A673 (cell line): ENCODE data around the gene HYOU1. TPM values are rescaled to one million over a fixed set of nuclear protein-coding genes. Genes with fewer than 3 reads are reported as not detected.

Experiments used
- BruUV-seq: library from RNA; stranded (reverse); fragments of 400-500 nt; replicated peaks from 2 replicates; lab custom pipeline; 2021; lab: Mats Ljungman, UMichigan
- CTCF ChIA-PET: fragments of 300-600 bp; sonication (Branson Sonifier 250); formaldehyde crosslinking; loops from one replicate; lab custom pipeline; 2022; ENCODE audit warnings: antibody characterized with exemption; lab: Charles Lee
- POLR2A ChIA-PET: fragments of 300-600 bp; sonication (Branson Sonifier 250); formaldehyde crosslinking; loops from one replicate; lab custom pipeline; 2022; ENCODE audit warnings: antibody characterized with exemption; ENCODE audit not compliant: low non-redundant PET; lab: Charles Lee
- DNase-seq: peaks from one replicate; pipeline ENCODE4 v3.0.0-alpha.2; 2015; ENCODE audit warnings: low spot score
- H3K27ac ChIP-seq: fragments of 200-600 bp; sonication (generic); 2 replicates; pipeline ENCODE4 v1.5.1; 2016; ENCODE audit warnings: mixed run types, low read depth, mild to moderate bottlenecking, mixed read lengths, antibody characterized with exemption, low read length; ENCODE audit not compliant: poor library complexity, severe bottlenecking
- H3K27me3 ChIP-seq: fragments of 200-600 bp; sonication (generic); replicated peaks from 2 replicates; pipeline ENCODE4 v1.6.1; 2017; ENCODE audit warnings: mixed run types, low read depth, mild to moderate bottlenecking, mixed read lengths, antibody characterized with exemption, low read length; ENCODE audit not compliant: insufficient read depth, poor library complexity
- H3K36me3 ChIP-seq: fragments of 200-600 bp; sonication (generic); 2 replicates; pipeline ENCODE4 v1.6.1; 2016; ENCODE audit warnings: mixed run types, mild to moderate bottlenecking, mixed read lengths, antibody characterized with exemption, low read length; ENCODE audit not compliant: insufficient read depth, poor library complexity, severe bottlenecking
- H3K4me1 ChIP-seq: fragments of 200-600 bp; sonication (generic); 2 replicates; pipeline ENCODE4 v1.6.1; 2017; ENCODE audit warnings: mixed run types, mild to moderate bottlenecking, mixed read lengths, antibody characterized with exemption, low read length; ENCODE audit not compliant: insufficient read depth, poor library complexity, severe bottlenecking
- H3K4me3 ChIP-seq: fragments of 200-600 bp; sonication (generic); 2 replicates; pipeline ENCODE4 v1.5.1; 2016; ENCODE audit warnings: low read depth, mixed run types, mild to moderate bottlenecking, mixed read lengths, low read length; ENCODE audit not compliant: poor library complexity, severe bottlenecking
- H3K9me3 ChIP-seq: fragments of 200-600 bp; sonication (generic); 2 replicates; pipeline ENCODE4 v1.6.1; 2016; ENCODE audit warnings: mixed run types, low read depth, mild to moderate bottlenecking, mixed read lengths, antibody characterized with exemption, low read length; ENCODE audit not compliant: poor library complexity, severe bottlenecking
- CTCF ChIP-seq: fragments of 300-800, 200-600 bp; sonication (generic); conservative IDR thresholded peaks from 2 replicates; pipeline ENCODE4 v1.5.1; 2017; ENCODE audit warnings: low read depth, mild to moderate bottlenecking, antibody characterized with exemption, low read length, moderate library complexity, mixed read lengths
- EZH2 ChIP-seq: fragments of 200-600 bp; sonication (generic); IDR thresholded peaks from 2 replicates; pipeline ENCODE4 v1.6.1; 2017; ENCODE audit warnings: borderline replicate concordance, low read depth, mild to moderate bottlenecking, mixed read lengths, antibody characterized with exemption, low read length; ENCODE audit not compliant: poor library complexity, severe bottlenecking
- intact Hi-C: fragments of 100-400 bp; cut with micrococcal nuclease; formaldehyde crosslinking; loops from one replicate; pipeline ENCODE4 v1.10.0; 2022; ENCODE audit not compliant: unreplicated experiment
- total RNA-seq: library from RNA; stranded (reverse); gene quantifications from 2 replicates; pipeline ENCODE4 v1.2.3, GENCODE V29; 2021

Gene HYOU1
- total RNA-seq, 1 experiment from 2014 or later = 315 TPM

- CTCF ChIA-PET = no interaction called here
- POLR2A ChIA-PET = interaction anchor here (0.6 kb wide), 1 partner anchor 11 kb away, joined by 14 read pairs; no protein-coding TSS in a partner anchor
- no TSS peak for BruUV-seq
Observed at GRCh38 chr11:119048644-119049043, 8.4 kb downstream of the HYOU1 start.

DNA sequence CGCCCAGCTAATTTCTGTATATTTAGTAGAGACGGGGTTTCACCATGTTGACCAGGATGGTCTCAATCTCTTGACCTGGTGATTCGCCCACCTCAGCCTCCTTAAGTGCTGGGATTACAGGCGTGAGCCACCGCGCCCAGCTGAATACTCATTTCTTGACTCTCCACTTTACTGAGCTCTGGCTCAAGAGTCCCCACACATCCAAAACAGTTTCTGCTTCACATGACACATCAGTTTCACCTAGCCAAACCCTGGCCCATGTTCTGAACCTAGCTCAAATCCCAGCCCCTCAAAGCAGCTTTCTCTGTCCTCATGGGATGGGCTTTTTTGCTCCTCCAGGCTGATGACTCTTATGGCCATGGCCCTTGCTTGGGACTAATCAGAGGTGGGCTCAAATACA, 9.8 kb downstream of the HYOU1 start:
- no peaks in the 10 kb centered on the region for H3K9me3 ChIP-seq
- TF ChIP-seq CTCF = no peak
- no peak for TF ChIP-seq EZH2
- no TSS peak for BruUV-seq
- no peak overlapping the region for H3K4me3 ChIP-seq
- POLR2A ChIA-PET = no interaction called here
- H3K27me3 ChIP-seq = no peaks in the 10 kb centered on the region
- DNase-seq = no peak
- CTCF ChIA-PET = interaction anchor here (0.7 kb wide), 1 partner anchor 428 kb away, joined by 3 read pairs; no protein-coding TSS in a partner anchor
- no peaks in the 10 kb centered on the region for H3K4me1 ChIP-seq
- intact Hi-C loops = no loop called here
- no peak overlapping the region for H3K27ac ChIP-seq
- H3K36me3 ChIP-seq = peaks cover 75% of the 10 kb centered on the region

More at GRCh38 chr11:119048644-119049043, 8.4 kb downstream of the HYOU1 start:
- Histone ChIP-seq H3K4me1 (no peaks in the 10 kb centered on the region), H3K27ac (no peak overlapping the region), H3K9me3 (no peaks in the 10 kb centered on the region), H3K36me3 (peaks cover 89% of the 10 kb centered on the region), H3K27me3 (no peaks in the 10 kb centered on the region), H3K4me3 (no peak overlapping the region)
- intact Hi-C loops = no loop called here
- TF ChIP-seq CTCF (no peak), EZH2 (no peak)
- no peak for DNase-seq

- BruUV-seq = no TSS peak
- Histone ChIP-seq H3K36me3 (peaks cover 68% of the 10 kb centered on the region), H3K27ac (no peak overlapping the region), H3K27me3 (no peaks in the 10 kb centered on the region), H3K4me1 (no peaks in the 10 kb centered on the region), H3K4me3 (no peak overlapping the region), H3K9me3 (no peaks in the 10 kb centered on the region)
- TF ChIP-seq EZH2 (no peak), CTCF (no peak)
- intact Hi-C loops = no loop called here
- POLR2A ChIA-PET = interaction anchor here (0.6 kb wide), 1 partner anchor 9 kb away, joined by 3 read pairs; no protein-coding TSS in a partner anchor
- no peak for DNase-seq
- CTCF ChIA-PET = no interaction called here
Observed at GRCh38 chr11:119046489-119046888, 10.5 kb downstream of the HYOU1 start.
